Suppressor macrophage treated with lipopolysaccharide for 4 hours (primary cell): ENCODE measurements around the gene MROH7.

ENCODE experiments used
- DNase-seq: peaks from one replicate; pipeline ENCODE4 v3.0.0-alpha.2; 2020

The MROH7 gene

GRCh38 chr1:54743416-54744226, 102.0 kb downstream of the MROH7 start:
- DNase-seq, result no peak

GRCh38 chr1:54744696-54745095, 103.1 kb downstream of the MROH7 start:
- DNase-seq, result no peak

- no peak for DNase-seq
Observed at GRCh38 chr1:54745274-54745673, 103.7 kb downstream of the MROH7 start.

GRCh38 chr1:54745864-54746263, 104.3 kb downstream of the MROH7 start:
- DNase-seq, result no peak

GRCh38 chr1:54748094-54748835, 106.7 kb downstream of the MROH7 start:
- no peak for DNase-seq

- DNase-seq, result no peak
Observed at GRCh38 chr1:54750596-54750995, 109.0 kb downstream of the MROH7 start.

- DNase-seq, result no peak
Observed at GRCh38 chr1:54751426-54751825, 109.8 kb downstream of the MROH7 start.

- no peak for DNase-seq
Observed at GRCh38 chr1:54754045-54754444, 112.5 kb downstream of the MROH7 start.

GRCh38 chr1:54754486-54755285, 113.1 kb downstream of the MROH7 start:
- no peak for DNase-seq

GRCh38 chr1:54757833-54758232, 116.2 kb downstream of the MROH7 start:
- no peak for DNase-seq

- DNase-seq, result no peak
Observed at GRCh38 chr1:54758678-54759348, 117.2 kb downstream of the MROH7 start.
